MM.1S (cell line): Measurements from ENCODE around the gene AP5M1.
"Not testable (repeated sequence)": the region's sequence is repeated elsewhere in the genome, so short reads cannot be mapped to it uniquely, and the experiment has no call there.

Experiments used
- DNase-seq: peaks from one replicate; pipeline ENCODE4 v3.0.0-alpha.2; 2015
- H2AFZ ChIP-seq: fragments of 300-600 bp; sonication (generic); 2 replicates; pipeline ENCODE4 v1.6.0; 2016; ENCODE audit warnings: antibody characterized with exemption, low read length
- H3F3A ChIP-seq: fragments of 300-600 bp; sonication (generic); 2 replicates; pipeline ENCODE4 v1.6.1; 2016; ENCODE audit warnings: mild to moderate bottlenecking, antibody characterized with exemption, low read length, moderate library complexity, mixed read lengths; ENCODE audit not compliant: insufficient read depth
- H3K27ac ChIP-seq: fragments of 300-600 bp; sonication (generic); 2 replicates; pipeline ENCODE4 v1.5.1; 2016; ENCODE audit warnings: mild to moderate bottlenecking, low read length
- H3K27me3 ChIP-seq: fragments of 300-600 bp; sonication (generic); replicated peaks from 2 replicates; pipeline ENCODE4 v1.6.0; 2016; ENCODE audit warnings: low read length; ENCODE audit not compliant: insufficient read depth
- H3K36me3 ChIP-seq: fragments of 300-600 bp; sonication (generic); replicated peaks from 2 replicates; pipeline ENCODE4 v1.6.1; 2016; ENCODE audit warnings: mild to moderate bottlenecking, low read length, mixed read lengths; ENCODE audit not compliant: insufficient read depth
- H3K4me1 ChIP-seq: fragments of 300-600 bp; sonication (generic); 2 replicates; pipeline ENCODE4 v1.6.1; 2016; ENCODE audit warnings: low read length, mixed read lengths
- H3K4me2 ChIP-seq: fragments of 300-600 bp; sonication (generic); 2 replicates; pipeline ENCODE4 v1.6.0; 2016; ENCODE audit warnings: low read depth, low read length
- H3K4me3 ChIP-seq: fragments of 300-600 bp; sonication (generic); 2 replicates; pipeline ENCODE4 v1.5.1; 2016; ENCODE audit warnings: low read length, mixed read lengths
- H3K79me2 ChIP-seq: fragments of 300-600 bp; sonication (generic); 2 replicates; pipeline ENCODE4 v1.6.1; 2016; ENCODE audit warnings: mixed run types, low read length, mixed read lengths
- H3K9ac ChIP-seq: fragments of 300-600 bp; sonication (generic); 2 replicates; pipeline ENCODE4 v1.6.1; 2016; ENCODE audit warnings: low read length, mixed read lengths
- H3K9me2 ChIP-seq: fragments of 300-600 bp; sonication (generic); replicated peaks from 2 replicates; pipeline ENCODE4 v1.6.1; 2016; ENCODE audit warnings: mild to moderate bottlenecking, low read length, mixed read lengths; ENCODE audit not compliant: insufficient read depth
- H3K9me3 ChIP-seq: fragments of 300-600 bp; sonication (generic); replicated peaks from 2 replicates; pipeline ENCODE4 v1.6.1; 2016; ENCODE audit warnings: mild to moderate bottlenecking, low read length, mixed read lengths; ENCODE audit not compliant: insufficient read depth
- H4K20me1 ChIP-seq: fragments of 300-600 bp; sonication (generic); 2 replicates; pipeline ENCODE4 v1.6.1; 2016; ENCODE audit warnings: mild to moderate bottlenecking, low read length, moderate library complexity, mixed read lengths; ENCODE audit not compliant: insufficient read depth
- CTCF ChIP-seq: fragments of 300-600 bp; sonication (generic); IDR thresholded peaks from 2 replicates; pipeline ENCODE4 v1.5.1; 2016; ENCODE audit warnings: antibody characterized with exemption, low read length, mixed read lengths
- EZH2 ChIP-seq: fragments of 300-600 bp; sonication (generic); optimal IDR thresholded peaks from 2 replicates; pipeline ENCODE3; 2017; ENCODE audit warnings: low read depth, mild to moderate bottlenecking, antibody characterized with exemption, low read length, mixed read lengths
- EZH2phosphoT487 ChIP-seq: fragments of 300-600 bp; sonication (generic); IDR thresholded peaks from 2 replicates; pipeline ENCODE4 v1.6.1; 2018; ENCODE audit warnings: antibody characterized with exemption, low read length

The AP5M1 gene

DNA sequence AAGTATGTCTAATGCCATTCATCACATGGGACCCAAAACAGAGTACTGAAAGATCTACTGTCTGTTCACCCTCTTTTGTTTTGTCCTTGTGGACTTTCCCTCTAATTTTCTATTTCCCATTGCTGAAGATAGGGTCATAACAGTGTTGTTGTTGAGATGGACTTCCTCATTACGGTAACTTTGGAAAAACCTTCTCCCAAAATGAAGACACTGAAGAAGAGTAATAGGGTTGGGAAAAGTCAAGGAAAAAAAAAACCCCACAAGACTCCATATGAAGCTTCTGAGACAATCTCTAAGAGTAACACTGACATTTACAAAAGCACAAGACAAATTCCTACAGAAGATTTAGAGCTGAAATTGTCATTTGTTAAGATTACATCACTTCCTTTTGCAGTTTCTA is 36.8 kb upstream of the AP5M1 start:
- H3K27me3 ChIP-seq, result no peaks in the 10 kb centered on the region
- no peaks in the 10 kb centered on the region for H3K9me3 ChIP-seq
- no peaks in the 10 kb centered on the region for H3K4me1 ChIP-seq
- H3K4me3 ChIP-seq, result no peak overlapping the region
- no peak for TF ChIP-seq EZH2
- TF ChIP-seq EZH2phosphoT487, result no peak
- TF ChIP-seq CTCF, result no peak
- H4K20me1 ChIP-seq, result no peaks in the 10 kb centered on the region
- H3K9me2 ChIP-seq, result no peaks in the 10 kb centered on the region
- H3K27ac ChIP-seq, result no peak overlapping the region
- no peaks in the 10 kb centered on the region for H3F3A ChIP-seq
- no peaks in the 10 kb centered on the region for H3K36me3 ChIP-seq
- H3K79me2 ChIP-seq, result no peaks in the 10 kb centered on the region
- no peak overlapping the region for H2AFZ ChIP-seq
- no peak for DNase-seq
- H3K4me2 ChIP-seq, result no peak overlapping the region
- H3K9ac ChIP-seq, result no peak overlapping the region

GRCh38 chr14:57240115-57240514 is 28.7 kb upstream of the AP5M1 start:
- not testable (repeated sequence) for H3K9ac ChIP-seq, H3K9me2 ChIP-seq, H3K36me3 ChIP-seq, H4K20me1 ChIP-seq, H3K79me2 ChIP-seq, H3K27ac ChIP-seq, H3F3A ChIP-seq, H3K9me3 ChIP-seq, H3K27me3 ChIP-seq, DNase-seq, H3K4me2 ChIP-seq, H3K4me1 ChIP-seq, H3K4me3 ChIP-seq, H2AFZ ChIP-seq

GRCh38 chr14:57243320-57243719 is 25.5 kb upstream of the AP5M1 start:
- Histone ChIP-seq H3F3A (no peaks in the 10 kb centered on the region), H3K27ac (no peak overlapping the region), H3K27me3 (no peaks in the 10 kb centered on the region), H3K4me2 (no peak overlapping the region), H3K36me3 (no peaks in the 10 kb centered on the region), H3K79me2 (no peaks in the 10 kb centered on the region), H3K9me2 (no peaks in the 10 kb centered on the region), H3K9me3 (no peaks in the 10 kb centered on the region), H3K4me1 (no peaks in the 10 kb centered on the region), H3K9ac (no peak overlapping the region), H2AFZ (no peak overlapping the region), H3K4me3 (no peak overlapping the region), H4K20me1 (no peaks in the 10 kb centered on the region)
- no peak for DNase-seq
- TF ChIP-seq CTCF, result no peak
- TF ChIP-seq EZH2, result no peak
- TF ChIP-seq EZH2phosphoT487, result no peak

DNA sequence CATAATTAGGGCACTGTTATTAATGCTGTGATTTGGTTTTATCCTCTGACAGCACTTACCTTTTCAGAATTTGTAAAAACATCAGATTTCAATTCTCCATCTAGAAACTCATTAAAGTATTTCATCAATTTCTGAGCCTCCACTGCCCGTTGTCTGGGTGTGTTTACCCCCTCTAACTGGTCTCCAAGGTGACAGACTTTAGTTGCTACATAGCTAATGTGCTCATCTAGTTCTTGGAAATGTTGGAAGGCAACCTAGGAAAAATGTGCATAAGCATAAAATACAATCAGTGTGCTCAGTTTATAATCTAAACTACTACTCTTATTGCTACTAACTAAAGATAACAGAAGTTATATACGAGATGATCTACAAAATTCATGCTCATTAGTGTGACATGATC is 24.7 kb upstream of the AP5M1 start:
- no peak overlapping the region for H2AFZ ChIP-seq
- H3F3A ChIP-seq, result no peaks in the 10 kb centered on the region
- H3K9me3 ChIP-seq, result no peaks in the 10 kb centered on the region
- no peaks in the 10 kb centered on the region for H4K20me1 ChIP-seq
- H3K79me2 ChIP-seq, result no peaks in the 10 kb centered on the region
- no peaks in the 10 kb centered on the region for H3K36me3 ChIP-seq
- no peak overlapping the region for H3K27ac ChIP-seq
- no peak overlapping the region for H3K4me2 ChIP-seq
- no peak for DNase-seq
- no peaks in the 10 kb centered on the region for H3K4me1 ChIP-seq
- no peak overlapping the region for H3K9ac ChIP-seq
- no peaks in the 10 kb centered on the region for H3K27me3 ChIP-seq
- TF ChIP-seq EZH2phosphoT487 (no peak), CTCF (no peak), EZH2 (no peak)
- H3K9me2 ChIP-seq, result no peaks in the 10 kb centered on the region
- H3K4me3 ChIP-seq, result no peak overlapping the region
